RPMI7951 (cell line): ENCODE results near the gene CTU2. TPM values are rescaled to one million over a fixed set of nuclear protein-coding genes. Genes with fewer than 3 reads are reported as not detected.

Experiments
- DNase-seq: peaks from one replicate; pipeline ENCODE4 v3.0.0-alpha.2; 2012; ENCODE audit warnings: low read depth
- total RNA-seq: library from RNA; depleted of rRNA; stranded (reverse); fragments of >200 nt; shearing (Covaris generic); gene quantifications from 2 replicates; pipeline ENCODE4 v1.2.3, GENCODE V29; 2014; rRNA removed

Gene CTU2
- total RNA-seq, 1 experiment from 2014 or later, result 13.2 TPM

DNA sequence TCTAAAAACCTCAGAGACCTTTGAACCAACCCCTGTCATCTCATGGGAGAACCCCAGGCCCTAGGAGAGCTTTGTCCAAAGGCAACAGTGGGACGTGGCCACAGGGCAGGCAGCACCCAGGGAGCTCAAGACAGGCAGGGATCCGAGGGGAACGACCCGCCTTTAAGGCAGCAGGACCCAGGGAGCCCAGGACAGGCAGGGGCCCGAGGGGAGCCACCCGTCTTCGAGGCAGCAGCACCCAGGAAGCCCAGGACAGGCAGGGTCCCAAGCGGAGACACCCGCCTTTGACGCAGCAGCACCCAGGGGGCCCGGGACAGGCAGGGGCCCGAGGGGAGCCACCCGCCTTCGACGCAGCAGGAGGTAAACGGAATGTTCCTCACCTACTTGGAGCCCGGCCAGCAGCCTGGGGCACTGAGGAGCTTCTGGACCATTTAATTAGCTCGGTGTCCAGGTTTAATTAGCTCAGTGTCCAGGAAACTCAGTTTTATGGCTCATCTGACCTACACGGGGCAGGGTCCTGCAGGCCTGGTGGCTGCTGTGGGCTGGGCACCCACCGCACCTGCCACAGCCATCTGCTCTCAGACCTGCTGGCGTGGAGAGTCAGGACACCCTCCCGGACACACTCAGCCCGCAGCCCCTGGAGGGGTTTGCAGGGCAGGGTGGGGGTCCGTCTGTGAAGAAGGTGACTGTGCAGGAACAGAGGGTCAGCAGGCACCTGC lies 54.3 kb downstream of the CTU2 start:
- no peak for DNase-seq

GRCh38 chr16:88761143-88761534 lies 54.8 kb downstream of the CTU2 start:
- no peak for DNase-seq

DNA sequence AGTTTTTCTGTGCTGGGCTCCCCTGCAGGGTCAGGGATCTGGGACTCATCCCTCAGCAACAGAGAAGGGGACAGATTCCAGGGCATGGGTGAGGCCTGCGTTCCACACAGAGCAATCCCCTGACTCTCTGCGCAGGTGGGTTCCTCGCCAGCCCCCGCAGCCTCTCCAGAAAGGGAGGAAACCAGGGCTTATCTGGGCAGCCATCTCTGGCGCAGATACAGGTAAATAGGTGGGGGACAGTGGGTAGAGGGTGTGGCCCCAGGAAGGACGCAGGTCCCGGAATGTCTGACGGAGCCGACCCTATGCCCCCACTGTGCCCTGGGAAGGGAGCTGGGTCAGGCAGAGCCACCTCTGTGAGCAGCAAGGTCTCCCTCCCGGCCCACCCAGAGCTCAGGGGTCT lies 55.5 kb downstream of the CTU2 start:
- DNase-seq, result no peak

DNA sequence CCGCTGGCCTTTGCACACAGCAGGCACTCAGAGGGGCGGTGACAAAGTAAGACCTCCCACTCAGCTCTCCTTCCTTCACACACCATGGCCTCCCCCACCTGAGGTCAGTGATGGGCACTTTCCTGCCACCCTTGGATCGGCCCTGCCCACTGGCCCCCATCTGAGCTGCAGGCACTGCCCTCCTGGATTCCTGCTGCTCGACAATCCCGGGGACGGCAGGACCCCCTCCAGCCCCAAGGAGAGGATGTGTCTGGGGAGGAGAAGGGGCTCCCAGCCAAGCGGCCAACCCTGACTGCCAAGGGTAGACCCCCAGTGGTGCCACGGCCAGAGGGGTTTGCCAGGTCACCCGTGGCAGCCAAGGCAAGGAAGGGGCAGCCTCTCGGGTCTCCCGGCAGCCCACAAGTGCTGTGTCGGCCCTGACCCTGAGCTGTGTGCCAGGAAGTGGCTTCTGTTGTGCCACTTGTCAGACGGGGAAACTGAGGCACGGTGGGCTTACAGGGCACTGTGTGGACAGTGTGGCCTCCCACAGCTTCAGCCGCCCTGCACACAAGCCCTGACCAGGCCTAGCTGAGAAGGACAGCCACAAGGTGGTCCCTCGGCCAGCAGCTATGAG lies 56.1 kb downstream of the CTU2 start:
- no peak for DNase-seq

- DNase-seq, result no peak
These were observed 56.6 kb downstream of the CTU2 start for GRCh38 chr16:88762941-88763340.

DNA sequence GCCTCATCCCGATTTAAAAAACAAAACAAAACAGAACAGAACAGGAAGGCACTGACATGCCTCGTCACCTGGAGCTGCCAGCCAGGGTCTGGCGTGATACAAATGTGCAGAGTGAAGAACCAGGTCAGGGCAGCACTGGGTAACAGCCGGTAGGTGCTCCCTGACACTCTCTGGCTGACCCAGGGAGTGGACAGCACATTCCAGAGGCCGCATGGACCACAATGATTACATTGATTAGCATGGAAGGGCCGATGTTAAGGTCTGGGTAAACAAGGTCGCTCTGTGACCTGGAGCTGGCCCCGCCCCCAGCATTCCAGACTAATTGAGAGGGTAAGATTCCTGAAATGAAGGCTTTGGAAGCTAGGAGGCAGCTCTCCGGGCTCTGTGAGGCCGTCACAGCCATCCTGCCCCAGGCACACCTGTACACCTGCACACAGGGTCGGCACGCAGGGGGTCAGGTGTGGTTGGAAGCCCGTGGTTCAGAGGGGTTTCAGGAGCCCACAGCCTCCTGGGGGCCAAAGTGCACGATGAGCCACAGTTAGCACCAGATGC lies 57.3 kb downstream of the CTU2 start:
- no peak for DNase-seq

DNA sequence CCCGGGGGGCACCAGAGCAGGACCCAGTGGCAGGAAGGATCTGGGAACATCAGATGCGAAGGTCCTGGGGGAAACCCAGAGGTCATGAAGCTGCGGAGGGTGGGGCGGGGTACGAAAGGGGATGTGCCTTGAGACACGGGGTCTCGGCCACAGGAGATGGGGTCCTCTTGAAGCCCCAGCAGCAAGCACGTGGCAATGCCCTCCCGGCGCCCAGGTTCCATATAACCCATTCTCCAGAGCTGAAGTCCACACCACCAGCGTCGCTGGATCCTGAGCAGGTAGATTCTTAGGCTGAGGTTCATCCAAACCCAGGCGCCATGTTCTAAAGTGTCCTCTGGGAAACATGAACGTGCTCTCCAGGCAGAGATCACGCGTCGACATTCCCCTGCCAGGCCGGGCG lies 57.8 kb downstream of the CTU2 start:
- no peak for DNase-seq

- peak; percentile 45 for DNase-seq
These were observed 58.6 kb downstream of the CTU2 start for GRCh38 chr16:88764913-88765349.

Other genes with a start within 250 kb of the CTU2 start
- 6.4 and 7.9 TPM in 2 replicates for gene ZC3H18, start 136.1 kb upstream of the CTU2 start, total RNA-seq
- not detected in 2 replicates for gene IL17C, start 67.9 kb upstream of the CTU2 start, total RNA-seq
- gene CYBA, start 55.5 kb upstream of the CTU2 start, total RNA-seq, result 30.9 and 40.5 TPM in 2 replicates
- 27.8 and 31.3 TPM in 2 replicates for gene MVD, start 43.4 kb upstream of the CTU2 start, total RNA-seq
- gene SNAI3, start 20.0 kb upstream of the CTU2 start, total RNA-seq, result not detected in 2 replicates
- 10.6 and 16.0 TPM in 2 replicates for gene RNF166, start 95 bp upstream of the CTU2 start, total RNA-seq
- gene PIEZO1, start 78.7 kb downstream of the CTU2 start, total RNA-seq, result 76.4 and 91.5 TPM in 2 replicates
- 32.2 and 35.2 TPM in 2 replicates for gene CDT1, start 97.3 kb downstream of the CTU2 start, total RNA-seq
- 122 and 184 TPM in 2 replicates for gene APRT, start 105.4 kb downstream of the CTU2 start, total RNA-seq
- gene GALNS, start 150.4 kb downstream of the CTU2 start, total RNA-seq, result 23.9 and 32.1 TPM in 2 replicates
- 48.7 and 55.3 TPM in 2 replicates for gene TRAPPC2L, start 150.6 kb downstream of the CTU2 start, total RNA-seq
- gene PABPN1L, start 160.2 kb downstream of the CTU2 start, total RNA-seq, result not detected in 2 replicates